Measurements from ENCODE around the gene SESN3.

Gene SESN3

GRCh38 chr11:95119361-95120060 is 111.5 kb downstream of the SESN3 start:
- DNase-seq (ENCODE audit: low spot score): no peak

- DNase-seq (ENCODE audit: low spot score): no peak
These were observed 115.4 kb downstream of the SESN3 start for GRCh38 chr11:95115597-95115996.

Data from iPS-NIHi11 (cell line).